ENCODE results near the gene LINC00237. TPM values are rescaled to one million over a fixed set of nuclear protein-coding genes. Genes with fewer than 3 reads are reported as not detected.

The LINC00237 gene
- polyA plus RNA-seq, 2 of the 4 experiments (the other 2 are of a cell fraction): not detected

DNA sequence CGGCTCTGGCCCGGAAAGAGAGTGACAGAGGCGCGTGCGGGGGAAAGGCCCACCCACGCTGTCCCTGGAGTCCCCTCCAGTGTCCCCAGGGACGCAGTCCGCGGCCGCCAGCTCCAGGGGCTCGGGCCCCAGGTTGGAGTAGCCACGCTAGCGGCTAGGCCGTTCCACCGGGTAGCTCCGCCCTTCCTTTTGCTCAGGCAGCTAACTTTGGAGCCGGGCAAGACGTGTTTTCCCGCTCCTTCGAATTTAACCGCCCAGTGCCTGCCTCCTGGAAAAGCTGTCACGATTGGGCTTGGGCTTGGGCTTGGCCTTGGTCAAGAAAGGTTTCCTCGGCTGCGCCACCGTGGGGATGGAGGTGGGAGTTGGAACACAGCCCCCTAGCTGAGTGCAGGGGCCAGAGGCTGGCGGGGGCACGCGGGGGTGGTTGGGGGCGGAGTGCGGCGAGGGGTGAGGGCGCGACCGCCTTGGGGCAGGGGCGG is 4.7 kb downstream of the LINC00237 start:
- Histone ChIP-seq H3K4me3 (no peak overlapping the region), H3K27ac (no peak overlapping the region), H3K4me2 (no peak overlapping the region), H3K4me1 (peaks cover 3% of the 10 kb centered on the region; the same call in 1 of the 3 replicates), H3K9me3 (no peaks in the 10 kb centered on the region)
- 80% methylated on average over 30 of the region's 35 CpGs for WGBS (ENCODE audit: missing lambda C conversion rate)
- FAIRE-seq: no peak
- ATAC-seq: no peak
- POLR2A ChIA-PET: no interaction called here
- CTCF ChIA-PET: interaction anchor here (1.5 kb wide), 1 partner anchor 134 kb away, joined by 5 read pairs; no protein-coding TSS in a partner anchor
- DNase-seq (ENCODE audit: low read depth in 1 of 2, low spot score in 1 of 2): no peak
- no peak for TF ChIP-seq CTCF (IDR thresholded peaks at IDR 0.05)
- no peak for TF ChIP-seq CEBPB (IDR thresholded peaks at IDR 0.05)

DNA sequence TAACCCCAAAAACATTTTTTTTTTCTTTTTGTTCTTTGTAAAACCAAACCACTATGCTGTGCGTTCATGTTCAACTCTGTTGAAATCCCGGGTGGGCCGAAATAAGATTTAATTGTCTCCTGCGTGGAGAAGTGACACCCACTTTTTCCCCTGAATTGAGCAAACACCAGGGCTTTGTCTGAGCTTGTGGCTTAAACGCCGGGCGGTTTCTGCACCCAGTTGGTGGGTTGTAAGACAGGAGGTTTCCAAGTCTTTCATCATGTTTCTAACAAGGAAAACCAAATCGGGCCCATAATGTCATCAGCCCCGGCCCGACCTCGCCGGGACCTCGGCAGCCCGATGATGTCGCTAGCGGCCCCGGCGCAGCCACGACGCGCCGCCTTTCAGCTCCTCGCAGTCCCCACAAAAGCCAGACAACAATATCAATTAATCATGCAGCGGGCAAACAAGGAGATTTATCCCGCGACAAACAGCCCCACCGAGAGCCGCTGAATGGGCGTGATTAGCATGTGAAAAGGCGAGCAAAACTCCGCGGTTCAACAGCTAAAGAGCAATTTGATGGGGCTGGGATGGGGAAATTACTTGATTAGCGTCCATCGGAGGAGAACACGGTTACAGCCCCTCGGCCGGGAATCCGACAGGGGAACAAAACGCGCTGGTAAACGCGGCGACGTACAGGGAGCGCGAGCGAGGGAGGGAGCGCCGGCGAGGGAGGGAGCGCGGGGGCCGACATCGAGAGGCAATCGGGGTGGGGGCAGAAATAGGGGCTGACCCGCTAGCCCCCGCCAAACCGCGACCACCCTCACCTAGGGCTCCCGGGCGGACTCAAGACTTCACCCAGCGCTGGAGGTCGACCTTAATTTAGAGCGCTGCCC is 5.3 kb downstream of the LINC00237 start:
- 64% methylated on average over 61 of the region's 64 CpGs for WGBS (ENCODE audit: missing lambda C conversion rate)
- no peak for ATAC-seq
- Histone ChIP-seq H3K9me3 (no peaks in the 10 kb centered on the region), H3K4me1 (peaks cover 3% of the 10 kb centered on the region; the same call in 1 of the 3 replicates), H3K4me2 (peak overlapping the region; percentile 76), H3K4me3 (peak overlapping the region; percentile 37), H3K27ac (no peak overlapping the region)
- no peak for DNase-seq (ENCODE audit: low read depth in 1 of 2, low spot score in 1 of 2)
- TF ChIP-seq NFE2L2 (conservative IDR thresholded peaks at IDR 0.05; ENCODE audit: low read length): no peak
- no peak for FAIRE-seq
- CTCF ChIA-PET: interaction anchor here (1.5 kb wide), 1 partner anchor 135 kb away, joined by 5 read pairs; no protein-coding TSS in a partner anchor
- POLR2A ChIA-PET: no interaction called here

DNA sequence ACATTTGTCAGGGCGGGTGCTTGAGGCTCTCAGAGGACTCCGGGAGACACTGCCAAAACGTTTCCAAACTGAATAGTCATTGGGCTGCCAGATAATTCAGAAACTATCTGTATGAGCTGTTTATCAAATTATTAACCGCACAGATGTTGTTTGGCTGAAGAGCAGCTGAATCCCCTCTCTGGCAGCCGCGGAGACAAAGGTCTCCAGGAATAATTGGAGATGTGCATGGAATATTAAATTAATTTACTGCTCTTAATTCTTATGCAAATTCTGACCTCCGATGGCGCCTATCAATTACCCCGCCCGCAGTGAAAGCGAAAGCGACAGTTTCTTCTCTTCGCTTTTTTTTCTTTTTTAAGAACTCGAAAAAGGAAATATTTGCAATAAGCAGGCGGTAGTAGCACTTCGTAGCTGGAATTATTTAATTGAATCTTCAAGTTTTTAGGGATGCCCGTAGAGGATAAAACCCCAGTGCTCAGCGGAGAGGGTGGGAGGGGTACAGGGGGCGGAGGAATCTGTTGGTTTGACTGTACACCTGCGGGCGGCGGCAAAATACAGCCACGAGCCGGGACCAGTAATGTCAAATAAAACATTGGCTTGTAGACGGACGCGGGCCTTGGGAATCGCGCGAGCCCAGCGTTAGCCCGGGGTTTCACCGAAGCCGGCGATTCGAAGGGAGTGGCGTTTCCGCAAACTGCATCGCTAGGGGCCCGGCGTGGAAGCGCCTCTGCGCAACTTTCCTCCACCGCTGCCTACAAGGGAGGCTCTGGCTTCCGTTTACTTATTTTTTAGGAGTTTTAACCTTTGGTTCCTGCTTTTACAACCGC is 6.2 kb downstream of the LINC00237 start:
- peak; percentile 12; the same call in 1 of the 2 replicates for TF ChIP-seq CBX8 (IDR thresholded peaks at IDR 0.05)
- TF ChIP-seq NFE2L2 (conservative IDR thresholded peaks at IDR 0.05; ENCODE audit: low read length): no peak
- Histone ChIP-seq H3K27ac (no peak overlapping the region), H3K4me2 (peak overlapping the region; percentile 76), H3K4me1 (peaks cover 3% of the 10 kb centered on the region; the same call in 1 of the 3 replicates), H3K9me3 (no peaks in the 10 kb centered on the region), H3K4me3 (peak overlapping the region; percentile 37)
- 42% methylated on average over 46 of the region's 46 CpGs for WGBS (ENCODE audit: missing lambda C conversion rate)
- ChIA-PET POLR2A (no interaction called here), CTCF (interaction anchor here (0.5 to 1.0 kb wide), 2 partner anchors 26 to 72 kb away, joined by 3 read pairs; partner anchors contain the start of gene KIZ)
- ATAC-seq (peak in 1 of 2 experiments; percentile 32; a peak in 3 of 6 replicates), DNase-seq (ENCODE audit: low read depth in 1 of 2, low spot score in 1 of 2) (peak in 1 of 2 experiments; percentile 24), FAIRE-seq (no peak)

GRCh38 chr20:21096321-21097043 is 9.7 kb downstream of the LINC00237 start:
- Histone ChIP-seq H3K4me1 (peaks cover 3% of the 10 kb centered on the region; the same call in 1 of the 3 replicates), H3K4me2 (peak overlapping the region; percentile 34), H3K4me3 (no peak overlapping the region), H3K27ac (no peak overlapping the region), H3K9me3 (no peaks in the 10 kb centered on the region)
- TF ChIP-seq HMGXB4 (CRISPR knock-in tag; IDR thresholded peaks at IDR 0.05; ENCODE audit: borderline replicate concordance): no peak
- TF ChIP-seq MAFK (IDR thresholded peaks at IDR 0.05; ENCODE audit: partially characterized antibody): peak; percentile 1
- TF ChIP-seq, protein P1, sequence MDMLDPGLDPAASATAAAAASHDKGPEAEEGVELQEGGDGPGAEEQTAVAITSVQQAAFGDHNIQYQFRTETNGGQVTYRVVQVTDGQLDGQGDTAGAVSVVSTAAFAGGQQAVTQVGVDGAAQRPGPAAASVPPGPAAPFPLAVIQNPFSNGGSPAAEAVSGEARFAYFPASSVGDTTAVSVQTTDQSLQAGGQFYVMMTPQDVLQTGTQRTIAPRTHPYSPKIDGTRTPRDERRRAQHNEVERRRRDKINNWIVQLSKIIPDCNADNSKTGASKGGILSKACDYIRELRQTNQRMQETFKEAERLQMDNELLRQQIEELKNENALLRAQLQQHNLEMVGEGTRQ (IDR thresholded peaks at IDR 0.05): peak; percentile 71
- CTCF ChIA-PET: no interaction called here
- POLR2A ChIA-PET: interaction anchor here (1.0 kb wide), 1 partner anchor 207 kb away, joined by 7 read pairs; the partner anchor contains the start of gene XRN2
- ATAC-seq (peak; percentile 77 to 91), FAIRE-seq (peak; percentile 18), DNase-seq (ENCODE audit: low read depth in 1 of 2, low spot score in 1 of 2) (peak in 1 of 2 experiments; percentile 66)
- 7% methylated on average over 10 of the region's 10 CpGs for WGBS (ENCODE audit: missing lambda C conversion rate)

Data from A549 (cell line).